Gastroesophageal sphincter (tissue), 4 donors: Measurements from ENCODE around the gene TMEM101. TPM values are rescaled to one million over a fixed set of nuclear protein-coding genes. Genes with fewer than 3 reads are reported as not detected.

Experiments
- ATAC-seq: fragments of 150-250 bp; one replicate; pipeline ENCODE4 v1.9.1; 2016; ENCODE audit warnings: mild to moderate bottlenecking, moderate library complexity
- H3K27ac ChIP-seq, 4 donors: fragments of 200-600 bp; sonication (generic) in 3 of 4; 1 replicate in 3 of 4; 2 replicates in 1 of 4; pipeline ENCODE4 v1.5.1; 2016 to 2019
- H3K27me3 ChIP-seq: fragments of 200-600 bp; sonication (generic); one replicate; pipeline ENCODE4 v1.5.1; 2019
- H3K36me3 ChIP-seq, 2 donors: fragments of 200-600 bp; sonication (generic); one replicate each; pipeline ENCODE4 v1.5.1; 2019; ENCODE audit warnings: control low read depth in 1 of 2
- H3K4me1 ChIP-seq, 3 donors: fragments of 200-600 bp; sonication (generic); 1 replicate in 2 of 3; 2 replicates in 1 of 3; pipeline ENCODE4 v1.5.1; 2016 to 2019; ENCODE audit warnings: control low read depth in 2 of 3
- H3K4me3 ChIP-seq, 2 donors: fragments of 200-600 bp; sonication (generic); one replicate each; pipeline ENCODE4 v1.5.1; 2019; ENCODE audit warnings: mild to moderate bottlenecking in 1 of 2, moderate library complexity in 1 of 2
- H3K9me3 ChIP-seq, 3 donors: fragments of 200-600 bp; sonication (generic); one replicate each; pipeline ENCODE4 v1.5.1; 2017 to 2019; ENCODE audit warnings: control low read depth in 2 of 3
- CTCF ChIP-seq, 4 experiments: fragments of 200-600 bp in 2 of 4; fragments of 450-650 bp in 2 of 4; sonication (generic) in 1 of 4; IDR thresholded peaks; one replicate each; pipeline ENCODE4 v1.5.1; 2017 to 2019; ENCODE audit warnings: antibody characterized with exemption in 4 of 4, mild to moderate bottlenecking in 2 of 4, moderate library complexity in 2 of 4
- EP300 ChIP-seq: sonication (generic); formaldehyde crosslinking; IDR thresholded peaks from one replicate; pipeline ENCODE4 v1.6.1; 2017; ENCODE audit warnings: antibody characterized with exemption, mild to moderate bottlenecking
- POLR2A ChIP-seq, 2 donors: fragments of 450-650 bp; IDR thresholded peaks; one replicate each; pipeline ENCODE4 v1.6.1; 2017; ENCODE audit warnings: antibody characterized with exemption in 2 of 2, mild to moderate bottlenecking in 2 of 2, moderate library complexity in 1 of 2
- POLR2AphosphoS5 ChIP-seq: sonication (generic); formaldehyde crosslinking; IDR thresholded peaks from one replicate; pipeline ENCODE4 v1.6.1; 2017; ENCODE audit warnings: antibody characterized with exemption
- WGBS, 2 donors: methylation state at CpG; one replicate each; pipeline ENCODE4 v1.1.5; 2018; ENCODE audit warnings: low coverage in 1 of 2; 5-methylcytosine and 5-hydroxymethylcytosine counted together
- total RNA-seq, 4 donors: library from RNA; depleted of rRNA; stranded (reverse); fragments of >200 nt; gene quantifications; one replicate each; pipeline ENCODE4 v1.1.0, GENCODE V29; 2016

The TMEM101 gene
- total RNA-seq, 4 donors from 2014 or later, result 27.6 to 39.8 (median 33.6) TPM

- Histone ChIP-seq H3K4me3 (no peak overlapping the region), H3K27me3 (peaks cover 62% of the 10 kb centered on the region), H3K27ac (no peak overlapping the region), H3K4me1 (peaks cover 0 to 15% (median 8%) of the 10 kb centered on the region in 3 donors), H3K36me3 (no peaks in the 10 kb centered on the region), H3K9me3 (no peaks in the 10 kb centered on the region)
- 70 to 81% methylated on average over 4 of the region's 4 CpGs for WGBS, 2 donors
- no peak for ATAC-seq
- no peak for TF ChIP-seq EP300
- no peak for TF ChIP-seq POLR2AphosphoS5
- TF ChIP-seq CTCF (IDR thresholded peaks at IDR 0.05), result no peak
- no peak for TF ChIP-seq POLR2A (IDR thresholded peaks at IDR 0.05)
Measured at GRCh38 chr17:43979671-43980070, 35.1 kb downstream of the TMEM101 start.

DNA sequence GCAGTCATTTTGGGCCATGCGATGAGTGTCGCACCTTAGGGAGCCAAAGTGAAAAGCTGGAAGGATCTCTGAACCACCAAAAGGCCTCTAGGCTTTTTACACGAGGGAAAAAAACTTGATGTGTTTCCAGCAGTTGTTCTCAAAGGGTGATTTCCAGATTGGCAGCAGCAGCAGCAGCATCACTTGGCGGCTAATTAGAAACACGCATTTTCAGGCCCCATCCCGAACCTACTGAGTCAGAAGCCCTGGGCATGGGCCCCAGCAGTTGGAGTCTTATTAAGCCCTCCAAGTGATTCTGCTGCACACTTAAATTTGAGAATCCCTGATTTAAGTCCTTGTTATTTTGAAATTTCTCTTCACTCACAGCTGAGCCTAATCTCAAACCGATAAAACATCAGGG lies 35.8 kb downstream of the TMEM101 start:
- H3K36me3 ChIP-seq, result no peaks in the 10 kb centered on the region
- no peak for ATAC-seq
- peaks cover 59% of the 10 kb centered on the region for H3K27me3 ChIP-seq
- WGBS, 2 donors, result 52 to 81% methylated on average over 4 to 6 of the region's 7 CpGs
- TF ChIP-seq POLR2A (IDR thresholded peaks at IDR 0.05), result no peak
- no peak for TF ChIP-seq POLR2AphosphoS5
- H3K4me3 ChIP-seq, result no peak overlapping the region
- no peaks in the 10 kb centered on the region for H3K9me3 ChIP-seq
- peaks cover 0 to 10% (median 7%) of the 10 kb centered on the region in 3 donors for H3K4me1 ChIP-seq
- H3K27ac ChIP-seq, result no peak overlapping the region

DNA sequence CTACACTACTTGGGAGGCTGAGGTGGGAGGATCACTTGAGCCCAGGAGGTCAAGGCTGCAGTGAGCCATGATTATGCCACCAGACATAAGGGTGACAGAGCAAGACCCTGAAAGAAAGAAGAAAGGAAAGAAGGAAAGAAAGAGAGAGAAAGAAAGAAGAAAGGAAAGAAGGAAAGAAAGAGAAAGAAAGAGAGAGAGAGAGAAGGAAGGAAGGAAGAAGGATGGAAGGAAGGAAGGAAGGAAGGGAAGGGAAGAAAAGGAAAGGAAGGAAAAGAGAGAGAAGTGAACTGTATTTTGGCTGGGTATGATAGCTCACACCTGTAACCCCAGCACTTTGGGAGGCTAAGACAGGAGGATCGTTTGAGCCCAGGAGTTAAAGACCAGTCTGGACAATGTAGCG lies 36.7 kb downstream of the TMEM101 start:
- Histone ChIP-seq H3K4me1 (peaks cover 0 to under 1% (median 0%) of the 10 kb centered on the region in 3 donors), H3K27me3 (peaks cover 59% of the 10 kb centered on the region), H3K9me3 (no peaks in the 10 kb centered on the region), H3K27ac (no peak overlapping the region), H3K36me3 (no peaks in the 10 kb centered on the region), H3K4me3 (no peak overlapping the region)
- no peak for TF ChIP-seq CTCF (IDR thresholded peaks at IDR 0.05)
- TF ChIP-seq EP300, result no peak
- TF ChIP-seq POLR2A (IDR thresholded peaks at IDR 0.05), result no peak
- TF ChIP-seq POLR2AphosphoS5, result no peak
- ATAC-seq, result no peak
- 56 to 81% methylated on average over 2 of the region's 2 CpGs for WGBS, 2 donors

- H3K27me3 ChIP-seq, result peaks cover 58% of the 10 kb centered on the region
- no peak overlapping the region for H3K4me3 ChIP-seq
- H3K27ac ChIP-seq, result no peak overlapping the region
- WGBS, 2 donors, result 48 to 70% methylated on average over 3 of the region's 9 CpGs
- ATAC-seq, result no peak
- H3K36me3 ChIP-seq, result no peaks in the 10 kb centered on the region
- no peaks in the 10 kb centered on the region for H3K4me1 ChIP-seq
- TF ChIP-seq CTCF (IDR thresholded peaks at IDR 0.05), result no peak
- no peak for TF ChIP-seq POLR2A (IDR thresholded peaks at IDR 0.05)
- no peak for TF ChIP-seq POLR2AphosphoS5
- TF ChIP-seq EP300, result no peak
- no peaks in the 10 kb centered on the region for H3K9me3 ChIP-seq
Measured at GRCh38 chr17:43976963-43977837, 37.6 kb downstream of the TMEM101 start.

DNA sequence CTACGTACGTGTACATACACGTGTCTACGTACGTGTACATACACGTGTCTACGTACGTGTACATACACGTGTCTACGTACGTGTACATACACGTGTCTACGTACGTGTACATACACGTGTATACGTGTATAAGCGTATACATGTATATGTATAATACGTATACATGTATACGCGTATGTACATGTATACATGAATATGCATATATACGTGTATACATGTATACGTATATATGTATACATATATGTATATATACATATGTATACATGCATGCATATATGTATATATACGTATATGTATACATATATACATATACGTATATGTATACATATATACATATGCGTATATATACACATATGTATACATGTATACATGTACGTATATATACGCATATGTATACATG lies 38.9 kb downstream of the TMEM101 start:
- 58 to 82% methylated on average over 10 to 22 of the region's 27 CpGs for WGBS, 2 donors
- peaks cover 46% of the 10 kb centered on the region for H3K27me3 ChIP-seq
- no peak for ATAC-seq
- no peak overlapping the region for H3K27ac ChIP-seq
- H3K36me3 ChIP-seq, result no peaks in the 10 kb centered on the region
- no peak for TF ChIP-seq CTCF (IDR thresholded peaks at IDR 0.05)
- no peak for TF ChIP-seq EP300
- TF ChIP-seq POLR2A (IDR thresholded peaks at IDR 0.05), result no peak
- no peak for TF ChIP-seq POLR2AphosphoS5
- H3K9me3 ChIP-seq, result no peaks in the 10 kb centered on the region
- H3K4me3 ChIP-seq, result no peak overlapping the region
- no peaks in the 10 kb centered on the region for H3K4me1 ChIP-seq
